HUES6 (cell line): ENCODE measurements around the gene ZFP90.
"Not testable (repeated sequence)": the region's sequence is repeated elsewhere in the genome, so short reads cannot be mapped to it uniquely, and the experiment has no call there.

Source experiments
- H3K27ac ChIP-seq: 2 replicates; pipeline ENCODE4 v1.7.0; 2013; ENCODE audit warnings: low read depth, mild to moderate bottlenecking, low read length, inconsistent platforms
- H3K27me3 ChIP-seq: 2 replicates; pipeline ENCODE4 v1.6.1; 2013; ENCODE audit warnings: low read length; ENCODE audit not compliant: control insufficient read depth, insufficient read depth
- H3K36me3 ChIP-seq: 2 replicates; pipeline ENCODE4 v1.6.1; 2013; ENCODE audit warnings: low read length; ENCODE audit not compliant: control insufficient read depth, insufficient read depth
- H3K4me1 ChIP-seq: 2 replicates; pipeline ENCODE4 v1.6.1; 2013; ENCODE audit warnings: low read length; ENCODE audit not compliant: control insufficient read depth, insufficient read depth
- H3K4me3 ChIP-seq: 2 replicates; pipeline ENCODE4 v1.5.1; 2013; ENCODE audit warnings: low read depth, low read length
- H3K9ac ChIP-seq: one replicate; pipeline ENCODE4 v1.6.1; 2013; ENCODE audit warnings: mild to moderate bottlenecking, low read length
- H3K9me3 ChIP-seq: 2 replicates; pipeline ENCODE4 v1.6.1; 2013; ENCODE audit warnings: low read depth, low read length; ENCODE audit not compliant: control insufficient read depth, insufficient read depth

Gene ZFP90

GRCh38 chr16:68538880-68539701, at the start of gene ZFP90:
TSS of gene ZFP90 (plus strand) at chr16:68539291. CDS start at chr16:68539793, 502 bp downstream.
- H3K4me1 ChIP-seq: no peaks in the 10 kb centered on the region
- peaks cover 6% of the 10 kb centered on the region; the same call in 1 of the 2 replicates for H3K9me3 ChIP-seq
- H3K4me3 ChIP-seq: peak within 1 kb of the TSS; percentile 70
- no peaks in the 10 kb centered on the region for H3K27me3 ChIP-seq
- H3K36me3 ChIP-seq: peaks cover 21% of the 10 kb centered on the region
- peak within 1 kb of the TSS; percentile 56 for H3K9ac ChIP-seq
- H3K27ac ChIP-seq: peak within 1 kb of the TSS; percentile 35; the same call in 1 of the 2 replicates

GRCh38 chr16:68490358-68490757, 48.7 kb upstream of the ZFP90 start:
- peaks cover 30% of the 10 kb centered on the region for H3K4me1 ChIP-seq
- no peak overlapping the region for H3K4me3 ChIP-seq
- no peaks in the 10 kb centered on the region for H3K36me3 ChIP-seq
- no peaks in the 10 kb centered on the region for H3K27me3 ChIP-seq
- no peak overlapping the region for H3K9ac ChIP-seq
- no peak overlapping the region for H3K27ac ChIP-seq
- peaks cover 10% of the 10 kb centered on the region; the same call in 1 of the 2 replicates for H3K9me3 ChIP-seq

- Histone ChIP-seq H3K36me3 (no peaks in the 10 kb centered on the region), H3K27ac (no peak overlapping the region), H3K9ac (no peak overlapping the region), H3K4me3 (no peak overlapping the region), H3K4me1 (peaks cover 30% of the 10 kb centered on the region), H3K27me3 (no peaks in the 10 kb centered on the region), H3K9me3 (peaks cover 10% of the 10 kb centered on the region; the same call in 1 of the 2 replicates)
These were observed 48.1 kb upstream of the ZFP90 start for GRCh38 chr16:68490829-68491575.

GRCh38 chr16:68491576-68491950, 47.5 kb upstream of the ZFP90 start:
- Histone ChIP-seq H3K9me3 (peaks cover 10% of the 10 kb centered on the region; the same call in 1 of the 2 replicates), H3K4me3 (no peak overlapping the region), H3K9ac (no peak overlapping the region), H3K27me3 (no peaks in the 10 kb centered on the region), H3K4me1 (peaks cover 28% of the 10 kb centered on the region), H3K36me3 (no peaks in the 10 kb centered on the region), H3K27ac (no peak overlapping the region)

- no peaks in the 10 kb centered on the region for H3K27me3 ChIP-seq
- H3K27ac ChIP-seq: no peak overlapping the region
- H3K4me3 ChIP-seq: no peak overlapping the region
- peaks cover 10% of the 10 kb centered on the region; the same call in 1 of the 2 replicates for H3K9me3 ChIP-seq
- H3K9ac ChIP-seq: no peak overlapping the region
- H3K4me1 ChIP-seq: peaks cover 22% of the 10 kb centered on the region
- H3K36me3 ChIP-seq: no peaks in the 10 kb centered on the region
These were observed 46.9 kb upstream of the ZFP90 start for GRCh38 chr16:68492151-68492542.

GRCh38 chr16:68492543-68493411, 46.3 kb upstream of the ZFP90 start:
- Histone ChIP-seq H3K4me1 (peaks cover 16% of the 10 kb centered on the region), H3K9me3 (peaks cover 10% of the 10 kb centered on the region; the same call in 1 of the 2 replicates), H3K27ac (no peak overlapping the region), H3K27me3 (no peaks in the 10 kb centered on the region), H3K36me3 (no peaks in the 10 kb centered on the region), H3K9ac (no peak overlapping the region), H3K4me3 (no peak overlapping the region)

GRCh38 chr16:68493412-68494070, 45.5 kb upstream of the ZFP90 start:
- Histone ChIP-seq H3K4me3 (no peak overlapping the region), H3K27ac (no peak overlapping the region), H3K36me3 (no peaks in the 10 kb centered on the region), H3K4me1 (peaks cover 15% of the 10 kb centered on the region), H3K9me3 (peaks cover 10% of the 10 kb centered on the region; the same call in 1 of the 2 replicates), H3K9ac (no peak overlapping the region), H3K27me3 (no peaks in the 10 kb centered on the region)

GRCh38 chr16:68494261-68494660, 44.8 kb upstream of the ZFP90 start:
- not testable (repeated sequence) for H3K36me3 ChIP-seq, H3K4me3 ChIP-seq
- peaks cover 10% of the 10 kb centered on the region; the same call in 1 of the 2 replicates for H3K9me3 ChIP-seq

GRCh38 chr16:68496689-68497088, 42.4 kb upstream of the ZFP90 start:
- Histone ChIP-seq H3K4me1 (peaks cover 4% of the 10 kb centered on the region; the same call in 1 of the 2 replicates), H3K9me3 (peaks cover 10% of the 10 kb centered on the region; the same call in 1 of the 2 replicates), H3K36me3 (no peaks in the 10 kb centered on the region), H3K9ac (no peak overlapping the region), H3K27me3 (no peaks in the 10 kb centered on the region), H3K4me3 (no peak overlapping the region), H3K27ac (no peak overlapping the region)

More at GRCh38 chr16:68494261-68494660, 44.8 kb upstream of the ZFP90 start:
- H3K27ac ChIP-seq, H3K27me3 ChIP-seq, H3K9ac ChIP-seq: not testable (repeated sequence)
- H3K4me1 ChIP-seq: peaks cover 15% of the 10 kb centered on the region

- H3K4me3 ChIP-seq: no peak overlapping the region
- peaks cover 5% of the 10 kb centered on the region; the same call in 1 of the 2 replicates for H3K27me3 ChIP-seq
- no peak overlapping the region for H3K9ac ChIP-seq
- H3K4me1 ChIP-seq: no peaks in the 10 kb centered on the region
- peaks cover 7% of the 10 kb centered on the region; the same call in 1 of the 2 replicates for H3K9me3 ChIP-seq
- H3K36me3 ChIP-seq: no peaks in the 10 kb centered on the region
- H3K27ac ChIP-seq: no peak overlapping the region
These were observed 40.1 kb upstream of the ZFP90 start for GRCh38 chr16:68499006-68499405.
